Astrocyte (in vitro differentiated cells and primary cell): ENCODE data around the gene ACHE. TPM values are rescaled to one million over a fixed set of nuclear protein-coding genes. Genes with fewer than 3 reads are reported as not detected.

Source experiments
- DNase-seq: peaks from one replicate; pipeline ENCODE4 v3.0.0-alpha.2; 2010; ENCODE audit warnings: low read depth
- FAIRE-seq: peaks from 2 replicates; lab custom pipeline; 2011; peaks lifted over from hg19 to GRCh38; lab: Jason Lieb, UNC
- H2AFZ ChIP-seq: 2 replicates; pipeline ENCODE4 v1.6.0; 2012; ENCODE audit warnings: low read depth, low read length, inconsistent platforms
- H3K27ac ChIP-seq: 2 replicates; pipeline ENCODE4 v1.5.1; 2011; ENCODE audit warnings: low read depth, low read length, inconsistent platforms
- H3K27me3 ChIP-seq: 2 replicates; pipeline ENCODE4 v1.6.0; 2011; ENCODE audit warnings: low read length, inconsistent platforms; ENCODE audit not compliant: insufficient read depth
- H3K36me3 ChIP-seq: 2 replicates; pipeline ENCODE4 v1.5.1; 2011; ENCODE audit warnings: low read length, inconsistent platforms; ENCODE audit not compliant: insufficient read depth
- H3K4me1 ChIP-seq: 2 replicates; pipeline ENCODE4 v1.5.1; 2011; ENCODE audit warnings: low read length, inconsistent platforms; ENCODE audit not compliant: insufficient read depth
- H3K4me2 ChIP-seq: 2 replicates; pipeline ENCODE4 v1.6.0; 2012; ENCODE audit warnings: low read length, inconsistent platforms
- H3K4me3 ChIP-seq: 2 replicates; pipeline ENCODE4 v1.5.1; 2011; ENCODE audit warnings: low read depth, mild to moderate bottlenecking, low read length, inconsistent platforms; ENCODE audit not compliant: insufficient read depth
- H3K79me2 ChIP-seq: 2 replicates; pipeline ENCODE4 v1.6.0; 2012; ENCODE audit warnings: mild to moderate bottlenecking, low read length, inconsistent platforms; ENCODE audit not compliant: insufficient read depth
- H3K9ac ChIP-seq: 2 replicates; pipeline ENCODE4 v1.6.0; 2012; ENCODE audit warnings: mild to moderate bottlenecking, low read length, inconsistent platforms
- H3K9me3 ChIP-seq: 2 replicates; pipeline ENCODE4 v1.5.1; 2012; ENCODE audit warnings: low read depth, mild to moderate bottlenecking, low read length, inconsistent platforms; ENCODE audit not compliant: insufficient read depth
- H4K20me1 ChIP-seq: 2 replicates; pipeline ENCODE4 v1.6.0; 2012; ENCODE audit warnings: low read length, inconsistent platforms; ENCODE audit not compliant: insufficient read depth
- H3K27ac Mint-ChIP-seq: one replicate; pipeline ENCODE4 v1.8.0; 2021; ENCODE audit warnings: mild to moderate bottlenecking, mixed read lengths; ENCODE audit not compliant: unreplicated experiment
- H3K27me3 Mint-ChIP-seq: one replicate; pipeline ENCODE4 v1.8.0; 2021; ENCODE audit warnings: low read depth, mixed read lengths; ENCODE audit not compliant: unreplicated experiment
- H3K36me3 Mint-ChIP-seq: one replicate; pipeline ENCODE4 v1.8.0; 2021; ENCODE audit warnings: low read depth, mixed read lengths; ENCODE audit not compliant: unreplicated experiment
- H3K4me1 Mint-ChIP-seq: one replicate; pipeline ENCODE4 v1.8.0; 2021; ENCODE audit warnings: low read depth, mixed read lengths; ENCODE audit not compliant: unreplicated experiment
- H3K4me3 Mint-ChIP-seq: one replicate; pipeline ENCODE4 v1.8.0; 2021; ENCODE audit warnings: mild to moderate bottlenecking, moderate library complexity, mixed read lengths; ENCODE audit not compliant: unreplicated experiment
- H3K9me3 Mint-ChIP-seq: one replicate; pipeline ENCODE4 v1.8.0; 2021; ENCODE audit warnings: mild to moderate bottlenecking, mixed read lengths; ENCODE audit not compliant: unreplicated experiment
- EZH2 ChIP-seq: IDR thresholded peaks from 2 replicates; pipeline ENCODE4 v1.6.1; 2012; ENCODE audit warnings: mild to moderate bottlenecking, low read length, inconsistent platforms; ENCODE audit not compliant: insufficient read depth
- total RNA-seq: library from RNA; stranded (reverse); gene quantifications from 2 replicates; pipeline ENCODE4 v1.2.1, GENCODE V29; 2021
- TF ChIP-seq, protein P1 (sequence below): IDR thresholded peaks from 2 replicates; pipeline ENCODE4 v1.5.1; 2011; ENCODE audit warnings: low read depth, mild to moderate bottlenecking, inconsistent platforms, low read length, moderate library complexity; ENCODE audit not compliant: insufficient read depth

ACHE gene
- total RNA-seq, 1 donor from 2014 or later, result 18.9 TPM

DNA sequence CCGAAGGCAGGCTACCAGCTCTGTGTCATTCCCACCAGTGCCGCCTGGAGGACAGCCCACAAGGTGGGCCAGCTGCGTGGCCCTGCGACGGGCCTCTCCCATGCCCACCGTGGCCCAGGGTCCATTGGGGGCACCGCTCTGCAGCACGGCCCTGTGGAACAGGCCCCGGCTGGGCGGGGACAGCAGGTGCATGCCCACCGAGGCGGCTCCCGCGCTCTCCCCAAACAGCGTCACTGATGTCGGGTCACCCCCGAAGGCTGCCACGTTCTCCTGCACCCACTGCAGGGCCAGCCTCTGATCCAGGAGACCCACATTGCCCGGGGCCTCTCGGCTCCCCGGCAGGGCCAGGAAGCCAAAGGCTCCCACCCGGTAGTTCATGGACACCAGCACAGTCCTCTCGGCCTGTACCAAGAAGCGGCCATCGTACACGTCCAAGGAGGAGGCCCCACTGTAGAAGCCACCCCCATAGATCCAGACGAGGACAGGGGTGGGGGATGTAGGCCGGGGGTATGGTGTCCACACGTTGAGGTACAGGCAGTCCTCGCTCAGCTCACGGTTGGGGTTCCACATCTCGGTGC is 2.3 kb downstream of the ACHE start:
- Histone ChIP-seq H4K20me1 (peaks cover 4% of the 10 kb centered on the region), H3K79me2 (peaks cover 11% of the 10 kb centered on the region), H3K9ac (no peak overlapping the region), H3K27ac (no peak overlapping the region), H3K4me1 (peaks cover 35% of the 10 kb centered on the region), H2AFZ (no peak overlapping the region), H3K4me2 (no peak overlapping the region), H3K27me3 (peaks cover 10% of the 10 kb centered on the region), H3K36me3 (peaks cover 3% of the 10 kb centered on the region), H3K9me3 (no peaks in the 10 kb centered on the region), H3K4me3 (no peak overlapping the region)
- no peaks in the 10 kb centered on the region for H3K9me3 Mint-ChIP-seq
- peaks cover 16% of the 10 kb centered on the region for H3K27me3 Mint-ChIP-seq
- peaks cover 18% of the 10 kb centered on the region for H3K4me1 Mint-ChIP-seq
- TF ChIP-seq, protein P1, sequence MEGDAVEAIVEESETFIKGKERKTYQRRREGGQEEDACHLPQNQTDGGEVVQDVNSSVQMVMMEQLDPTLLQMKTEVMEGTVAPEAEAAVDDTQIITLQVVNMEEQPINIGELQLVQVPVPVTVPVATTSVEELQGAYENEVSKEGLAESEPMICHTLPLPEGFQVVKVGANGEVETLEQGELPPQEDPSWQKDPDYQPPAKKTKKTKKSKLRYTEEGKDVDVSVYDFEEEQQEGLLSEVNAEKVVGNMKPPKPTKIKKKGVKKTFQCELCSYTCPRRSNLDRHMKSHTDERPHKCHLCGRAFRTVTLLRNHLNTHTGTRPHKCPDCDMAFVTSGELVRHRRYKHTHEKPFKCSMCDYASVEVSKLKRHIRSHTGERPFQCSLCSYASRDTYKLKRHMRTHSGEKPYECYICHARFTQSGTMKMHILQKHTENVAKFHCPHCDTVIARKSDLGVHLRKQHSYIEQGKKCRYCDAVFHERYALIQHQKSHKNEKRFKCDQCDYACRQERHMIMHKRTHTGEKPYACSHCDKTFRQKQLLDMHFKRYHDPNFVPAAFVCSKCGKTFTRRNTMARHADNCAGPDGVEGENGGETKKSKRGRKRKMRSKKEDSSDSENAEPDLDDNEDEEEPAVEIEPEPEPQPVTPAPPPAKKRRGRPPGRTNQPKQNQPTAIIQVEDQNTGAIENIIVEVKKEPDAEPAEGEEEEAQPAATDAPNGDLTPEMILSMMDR, result no peak
- no peak for TF ChIP-seq EZH2
- DNase-seq (no peak), FAIRE-seq (no peak)
- H3K36me3 Mint-ChIP-seq, result peaks cover 2% of the 10 kb centered on the region
- no peak overlapping the region for H3K27ac Mint-ChIP-seq
- H3K4me3 Mint-ChIP-seq, result no peak overlapping the region

DNA sequence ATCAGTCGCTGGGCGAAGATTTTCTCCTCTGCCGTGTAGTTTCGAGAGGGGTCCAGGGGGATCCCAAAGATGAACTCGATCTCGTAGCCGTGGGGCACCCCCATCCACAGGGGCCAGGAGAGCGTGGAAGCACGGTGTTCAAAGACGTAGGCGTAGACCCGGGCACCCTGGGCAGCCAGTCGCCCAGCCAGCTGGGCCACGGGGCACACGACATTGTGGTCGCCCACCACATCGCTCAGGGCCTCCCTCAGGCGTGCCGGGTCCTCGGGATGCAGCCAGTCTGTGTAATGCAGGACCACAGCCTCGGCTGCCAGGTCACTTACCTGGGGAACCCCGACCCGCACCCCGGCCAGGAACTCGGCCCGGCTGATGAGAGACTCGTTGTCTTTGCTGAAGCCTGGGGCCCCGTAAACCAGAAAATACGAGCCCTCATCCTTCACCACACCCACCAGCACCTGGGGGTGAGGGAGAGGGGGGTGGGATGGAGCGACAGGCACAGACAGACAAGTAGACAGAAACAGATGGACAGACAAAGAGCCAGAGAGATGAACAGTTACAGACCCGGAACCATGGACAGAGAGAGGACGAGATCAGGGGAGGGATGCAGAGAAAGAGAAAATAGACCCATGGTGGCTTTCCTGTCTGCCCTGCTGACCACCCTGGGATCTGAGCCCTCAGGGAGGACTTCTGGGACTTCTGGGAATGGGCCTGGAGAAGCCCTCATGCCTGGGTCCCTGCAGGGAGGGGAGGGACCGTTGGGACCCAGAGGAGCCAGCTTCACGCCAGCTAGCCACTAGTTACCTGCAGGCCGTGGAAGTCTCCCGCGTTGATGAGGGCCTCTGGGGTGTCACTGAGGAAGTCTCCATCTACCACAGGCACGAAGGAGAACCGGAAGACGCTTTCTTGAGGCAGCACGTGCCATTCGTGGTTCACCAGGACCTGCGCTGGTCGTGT is 3.0 kb downstream of the ACHE start:
- Mint-ChIP-seq H3K36me3 (peaks cover 7% of the 10 kb centered on the region), H3K27ac (no peak overlapping the region), H3K4me3 (no peak overlapping the region), H3K27me3 (peaks cover 11% of the 10 kb centered on the region), H3K4me1 (peaks cover 24% of the 10 kb centered on the region), H3K9me3 (no peaks in the 10 kb centered on the region)
- peaks cover 12% of the 10 kb centered on the region for H4K20me1 ChIP-seq
- peaks cover 9% of the 10 kb centered on the region for H3K36me3 ChIP-seq
- H2AFZ ChIP-seq, result no peak overlapping the region
- peaks cover 43% of the 10 kb centered on the region for H3K4me1 ChIP-seq
- H3K79me2 ChIP-seq, result peaks cover 19% of the 10 kb centered on the region
- TF ChIP-seq, protein P1, result no peak
- TF ChIP-seq EZH2, result no peak
- H3K4me2 ChIP-seq, result no peak overlapping the region
- FAIRE-seq, result no peak
- DNase-seq, result no peak
- no peak overlapping the region for H3K9ac ChIP-seq
- no peak overlapping the region for H3K27ac ChIP-seq
- no peaks in the 10 kb centered on the region for H3K9me3 ChIP-seq
- no peak overlapping the region for H3K4me3 ChIP-seq
- H3K27me3 ChIP-seq, result peaks cover 10% of the 10 kb centered on the region
